Mucosa of gallbladder (tissue), 1 donor: ENCODE measurements around the gene TMEM255B. TPM values are rescaled to one million over a fixed set of nuclear protein-coding genes. Genes with fewer than 3 reads are reported as not detected.
"Not testable (repeated sequence)": the region's sequence is repeated elsewhere in the genome, so short reads cannot be mapped to it uniquely, and the experiment has no call there.

Experiments
- DNase-seq: peaks from one replicate; pipeline ENCODE4 v3.0.0-alpha.2; 2020; ENCODE audit warnings: low spot score
- total RNA-seq: library from RNA; stranded (reverse); gene quantifications from one replicate; pipeline ENCODE4 v1.2.1, GENCODE V29; 2021
- donor health status: DM: no; HTN: no; CAD: no.

The TMEM255B gene
- total RNA-seq, 1 donor from 2014 or later = 17.0 TPM

DNA sequence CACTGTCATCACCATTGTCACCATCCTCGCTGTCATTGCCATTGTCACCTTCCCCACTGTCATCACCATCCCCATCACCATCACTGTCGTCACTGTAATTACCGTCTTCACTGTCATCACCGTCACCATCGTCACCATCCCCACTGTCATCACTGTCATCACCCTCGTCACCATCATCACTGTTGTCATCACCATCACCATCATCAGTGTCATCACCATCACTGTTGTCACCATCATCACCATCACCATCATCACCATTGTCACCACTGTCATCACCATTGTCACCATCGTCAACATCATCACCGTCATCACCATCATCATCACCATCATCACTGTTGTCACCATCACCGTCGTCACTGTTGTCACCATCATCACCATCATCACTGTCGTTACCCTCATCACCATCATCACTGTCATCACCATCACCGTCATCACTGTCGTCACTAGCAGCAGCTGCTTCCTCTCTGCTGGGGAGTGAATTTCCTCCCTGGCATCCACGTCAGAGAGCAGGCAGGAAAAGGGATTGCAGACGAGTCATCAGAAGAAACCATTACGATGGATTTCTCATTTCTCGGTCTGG is 27.3 kb downstream of the TMEM255B start:
- no peak for DNase-seq

DNA sequence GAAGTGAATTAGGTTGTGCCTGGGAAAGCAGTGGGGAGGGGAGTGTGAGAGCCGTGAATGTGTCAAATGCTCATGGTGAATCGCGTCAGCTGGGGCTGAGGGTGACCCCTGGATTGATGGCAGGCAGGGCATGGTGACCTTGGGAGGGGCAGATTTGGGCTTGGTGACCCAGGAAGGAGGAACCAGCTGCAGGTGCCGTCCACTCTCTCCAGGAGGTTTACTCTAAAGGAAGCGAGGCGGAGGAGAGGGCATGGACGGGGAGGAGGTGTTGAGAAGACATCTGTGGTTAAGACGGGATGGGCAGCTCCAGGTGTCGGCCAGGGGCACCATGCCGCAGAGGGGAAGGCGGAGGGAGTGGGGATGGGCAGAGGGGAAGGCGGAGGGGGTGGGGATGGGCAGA is 28.7 kb downstream of the TMEM255B start:
- no peak for DNase-seq

DNA sequence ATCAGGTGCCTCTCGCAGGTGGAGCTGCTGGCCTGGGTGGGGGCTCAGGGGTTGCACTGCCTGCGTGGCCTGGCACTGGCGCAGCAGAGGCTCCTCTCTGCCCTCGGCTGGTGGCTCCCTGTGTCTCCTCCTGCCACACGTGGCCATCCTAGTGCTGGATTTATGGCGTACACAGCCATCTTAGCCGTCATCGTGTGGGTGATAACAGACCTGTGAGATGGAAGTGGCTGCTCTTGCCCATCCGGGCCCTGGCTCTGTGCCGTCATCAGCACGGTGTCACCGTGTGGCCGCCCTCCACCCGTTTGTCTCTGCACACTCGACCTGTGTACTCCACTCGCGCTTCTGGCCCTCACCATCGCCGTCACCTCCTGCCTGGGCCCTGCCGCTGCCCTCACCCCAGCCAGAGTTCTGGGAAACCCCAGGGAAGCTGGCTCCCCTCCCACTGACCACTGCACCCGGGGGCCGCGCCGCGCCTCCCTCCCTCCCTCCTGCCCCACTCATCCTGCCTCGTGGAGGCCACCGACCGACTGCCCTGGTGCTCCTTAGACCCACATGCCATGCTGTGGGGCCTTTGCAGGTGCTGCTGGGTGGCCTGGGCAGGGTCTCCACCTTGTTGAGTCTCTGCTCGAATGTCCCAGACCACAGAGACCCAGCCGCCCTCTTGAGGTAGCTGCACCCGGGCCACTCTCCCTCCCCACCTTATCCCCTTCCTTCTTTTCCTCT is 29.5 kb downstream of the TMEM255B start:
- no peak for DNase-seq

DNA sequence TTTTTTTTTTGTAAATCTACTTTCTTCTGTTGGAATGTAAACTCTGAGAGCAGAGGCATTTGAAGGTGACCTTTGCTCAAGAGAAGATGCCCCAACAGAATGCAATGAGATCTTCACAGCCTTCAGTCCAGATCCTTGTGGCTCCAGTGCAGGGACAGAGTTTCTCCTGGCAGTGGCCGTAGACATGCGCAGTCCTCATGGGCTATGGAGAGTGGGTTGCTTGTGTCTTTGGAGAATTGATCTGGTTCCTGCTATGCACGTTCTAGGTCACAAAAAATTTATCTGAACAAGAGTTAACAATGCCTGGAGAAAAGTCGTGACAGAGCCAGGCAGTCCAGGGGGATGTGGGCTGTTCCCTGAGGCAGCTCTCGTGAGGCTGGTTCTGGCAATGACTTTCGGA is 30.1 kb downstream of the TMEM255B start:
- DNase-seq = no peak

DNA sequence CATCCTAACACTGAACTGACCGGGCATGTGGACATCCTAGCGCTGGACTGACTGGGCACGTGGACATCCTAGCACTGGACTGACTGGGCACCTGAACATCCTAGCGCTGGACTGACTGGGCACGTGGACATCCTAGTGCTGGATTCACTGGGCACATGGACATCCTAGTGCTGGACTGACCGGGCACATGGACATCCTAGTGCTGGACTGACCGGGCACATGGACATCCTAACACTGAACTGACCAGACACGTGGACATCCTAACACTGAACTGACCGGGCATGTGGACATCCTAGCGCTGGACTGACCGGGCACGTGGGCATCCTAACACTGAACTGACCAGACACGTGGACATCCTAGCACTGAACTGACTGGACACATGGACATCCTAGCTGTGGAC is 30.9 kb downstream of the TMEM255B start:
- not testable (repeated sequence) for DNase-seq

DNA sequence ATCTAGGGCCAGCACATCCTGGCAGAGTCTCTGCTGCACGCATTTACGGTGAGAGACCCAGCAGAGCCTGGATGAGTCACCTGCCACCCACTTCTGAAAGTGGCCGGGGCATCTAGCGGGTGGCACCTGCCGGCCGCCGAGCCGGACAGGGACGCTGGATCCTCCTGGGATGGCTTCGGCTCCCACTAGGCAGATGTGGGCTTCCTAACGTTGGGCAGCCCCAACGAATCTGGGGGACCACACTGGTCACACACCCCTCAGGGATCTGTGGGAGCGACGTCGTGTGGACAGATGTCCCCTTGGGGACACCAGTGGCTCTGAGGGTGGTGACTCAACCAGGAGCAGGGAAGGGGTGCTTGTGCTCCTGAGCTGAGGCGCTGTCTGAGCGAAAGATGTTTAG is 32.2 kb downstream of the TMEM255B start:
- DNase-seq = no peak

DNA sequence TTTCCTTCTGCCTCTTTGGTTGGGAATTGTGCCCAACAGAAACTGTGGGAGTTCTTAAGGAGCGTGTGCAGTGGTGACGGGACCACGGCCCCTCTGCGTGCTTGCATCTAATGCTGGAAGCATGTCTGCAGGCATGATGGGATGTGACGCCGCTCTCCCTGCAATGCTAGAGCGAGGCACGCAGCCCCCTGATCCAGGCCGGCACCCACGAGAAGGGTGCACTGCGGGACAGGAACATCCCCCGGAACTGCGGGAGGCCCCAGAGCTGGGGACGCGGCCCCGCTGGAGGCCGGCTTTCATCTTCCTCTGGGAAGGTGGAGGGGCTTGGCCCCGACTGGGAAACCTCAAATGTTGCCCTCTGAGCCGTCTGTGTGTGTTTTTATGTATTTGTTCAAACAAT is 32.7 kb downstream of the TMEM255B start:
- DNase-seq = no peak

DNA sequence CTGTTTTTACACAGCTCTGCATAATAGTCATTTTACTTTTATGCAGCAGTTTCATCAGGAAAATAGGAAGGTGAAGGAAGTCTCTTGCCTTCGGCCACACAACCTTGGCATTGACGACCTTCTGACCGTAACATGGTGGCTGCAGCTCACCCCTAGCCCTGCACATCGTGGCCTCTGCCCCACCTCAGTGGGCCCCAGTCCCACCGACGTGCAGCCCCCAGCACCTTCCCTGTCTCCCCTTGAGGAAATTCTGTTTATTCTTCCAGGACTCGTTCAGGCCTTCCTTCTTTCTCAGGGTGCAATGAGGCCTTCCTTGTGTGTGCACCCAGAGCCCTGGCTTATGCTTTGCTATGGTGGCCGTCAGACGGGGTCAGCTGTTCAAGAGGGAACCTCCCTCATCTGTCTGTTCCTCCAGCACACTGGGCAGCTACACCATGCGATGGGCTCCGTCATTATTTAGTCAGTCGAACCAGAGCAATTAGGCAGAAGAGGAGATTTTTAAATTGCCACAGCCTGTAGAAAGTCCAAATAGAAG is 33.3 kb downstream of the TMEM255B start:
- no peak for DNase-seq

DNA sequence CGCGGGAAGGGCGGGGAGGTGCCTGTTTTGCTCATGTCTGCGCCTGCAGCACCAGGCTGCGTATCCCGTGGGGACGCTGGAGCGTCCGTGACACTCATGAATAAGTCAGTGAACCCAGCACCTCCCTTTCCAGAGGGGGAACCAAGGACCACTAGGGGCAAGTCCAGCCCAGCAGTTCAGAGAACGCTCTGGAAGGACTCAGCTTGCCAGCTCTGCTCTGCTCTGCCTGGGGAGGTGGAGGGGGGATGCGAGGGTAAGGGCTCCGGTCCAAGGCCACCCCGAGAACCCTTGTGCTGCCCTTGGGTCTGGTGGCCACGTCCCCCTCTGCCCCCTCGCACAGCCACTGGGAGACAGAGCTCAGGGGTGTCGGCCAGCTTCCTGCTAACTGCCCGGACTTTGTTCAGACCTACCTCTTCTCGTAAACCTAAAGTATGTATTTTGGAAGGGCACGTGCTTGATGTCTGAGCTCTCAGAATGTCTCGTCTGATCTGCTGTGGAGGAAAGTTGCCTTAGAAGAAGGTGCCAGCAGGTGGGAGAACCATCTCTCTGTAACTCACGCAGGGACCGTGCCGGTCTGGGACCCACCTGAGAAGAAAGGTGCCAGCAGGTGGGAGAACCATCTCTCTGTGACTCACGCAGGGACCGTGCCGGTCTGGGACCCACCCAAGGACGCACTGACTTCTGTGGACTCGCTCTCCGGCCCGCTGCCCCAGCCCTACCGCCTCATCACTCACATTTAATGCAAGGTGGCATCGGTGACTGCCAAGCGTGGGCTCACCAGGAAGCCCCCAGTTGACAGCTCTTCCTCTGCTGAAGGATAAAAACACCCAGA is 34.1 kb downstream of the TMEM255B start:
- DNase-seq = no peak

DNA sequence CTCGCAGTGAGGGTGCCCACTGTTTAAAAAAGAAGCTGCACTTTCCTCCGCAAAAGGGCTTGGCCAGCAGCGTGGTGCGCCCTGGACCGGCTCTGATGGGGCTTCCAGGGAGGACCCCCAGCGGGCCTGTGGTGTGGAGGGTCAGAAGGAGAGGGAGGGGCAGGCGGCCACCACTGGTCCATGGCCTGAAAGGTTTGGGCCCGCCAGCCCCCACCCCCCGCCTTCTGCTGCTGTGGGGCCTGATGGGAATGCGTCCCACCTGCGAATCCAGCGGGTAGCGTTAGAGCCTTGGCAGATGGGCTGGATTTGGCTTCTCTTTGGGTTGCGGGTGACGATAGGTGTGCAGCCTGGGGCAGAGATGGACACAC is 34.7 kb downstream of the TMEM255B start:
- no peak for DNase-seq

DNA sequence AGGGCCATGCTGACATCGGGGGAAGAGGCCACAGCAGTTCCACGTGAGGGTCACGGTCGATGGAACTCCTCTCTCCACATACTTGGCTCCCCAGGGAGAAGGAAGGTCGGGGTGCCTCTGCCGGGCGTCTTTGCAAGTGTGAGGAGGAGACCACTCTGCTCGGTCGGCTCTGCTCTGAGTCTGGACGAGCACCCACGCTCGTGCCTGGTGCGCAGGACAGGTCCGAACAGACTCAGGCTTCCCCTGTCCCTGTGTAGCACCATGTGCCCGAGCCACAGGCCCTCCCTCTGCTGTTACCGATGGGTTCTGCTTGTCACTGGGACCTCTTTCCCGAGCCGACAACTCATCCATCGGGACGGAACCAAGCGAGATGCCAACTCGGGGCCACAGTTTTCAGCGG is 35.1 kb downstream of the TMEM255B start:
- no peak for DNase-seq

DNA sequence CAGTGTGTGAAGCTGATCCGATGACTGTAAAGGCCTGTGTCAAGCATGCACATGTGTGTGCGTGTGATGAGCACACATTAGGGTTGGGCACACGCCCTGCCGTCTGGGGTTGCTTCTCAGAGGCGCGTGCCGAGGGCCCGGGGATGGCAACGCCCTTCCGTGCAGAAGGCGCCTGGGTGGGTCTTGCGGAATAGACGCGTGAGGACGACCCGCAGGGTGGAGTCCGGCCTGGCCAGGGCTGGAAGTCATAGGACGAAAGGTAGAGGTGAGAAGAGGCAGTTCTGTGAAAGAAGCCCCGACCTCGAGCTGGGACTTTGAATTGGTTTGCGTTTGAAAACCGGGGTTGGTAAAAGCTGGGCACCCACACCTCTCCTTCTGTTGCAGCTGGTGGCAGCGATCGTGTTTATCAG is 35.7 kb downstream of the TMEM255B start:
- DNase-seq = no peak

DNA sequence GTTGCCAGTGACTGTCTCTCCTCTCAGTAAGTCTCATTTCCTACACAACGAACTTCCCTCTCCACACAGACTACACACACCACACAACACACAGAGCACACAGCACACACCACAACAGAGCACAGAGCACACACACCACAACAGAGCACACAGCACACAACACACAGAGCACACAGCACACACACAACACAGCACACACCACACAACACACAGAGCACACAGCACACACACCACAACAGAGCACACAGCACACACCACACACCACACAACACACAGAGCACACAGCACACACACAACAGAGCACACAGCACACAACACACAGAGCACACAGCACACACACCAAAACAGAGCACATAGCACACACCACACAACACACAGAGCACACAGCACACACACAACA is 36.3 kb downstream of the TMEM255B start:
- DNase-seq = not testable (repeated sequence)

DNA sequence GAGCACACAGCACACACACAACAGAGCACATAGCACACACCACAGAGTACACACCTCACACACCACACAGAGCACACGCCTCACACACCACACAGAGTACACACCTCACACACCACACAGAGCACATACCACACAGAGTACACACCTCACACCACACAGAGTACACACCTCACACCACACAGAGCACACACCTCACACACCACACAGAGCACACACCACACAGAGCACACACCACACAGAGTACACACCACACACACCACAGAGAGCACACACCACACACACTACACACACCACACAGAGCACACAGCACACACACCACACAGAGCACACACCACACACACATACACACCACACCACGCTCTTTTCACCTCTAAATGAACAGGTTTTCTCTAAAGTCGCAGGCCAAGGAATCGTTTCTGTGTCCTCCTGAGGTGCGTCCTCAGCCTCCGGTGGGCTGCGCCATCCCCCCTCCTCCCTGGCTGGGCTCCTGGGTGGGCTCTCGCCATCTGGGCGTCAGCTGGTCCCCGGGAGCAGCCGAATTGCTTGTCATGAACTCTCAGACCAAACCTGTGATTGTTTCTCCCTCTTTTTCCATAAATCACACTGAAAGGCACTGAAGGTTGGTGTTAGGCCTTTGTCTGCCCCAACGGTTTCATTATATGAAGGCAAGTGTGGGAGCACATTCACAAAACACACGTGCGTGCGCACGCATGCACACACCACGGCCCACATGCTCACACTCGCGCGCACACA is 37.4 kb downstream of the TMEM255B start:
- no peak for DNase-seq

DNA sequence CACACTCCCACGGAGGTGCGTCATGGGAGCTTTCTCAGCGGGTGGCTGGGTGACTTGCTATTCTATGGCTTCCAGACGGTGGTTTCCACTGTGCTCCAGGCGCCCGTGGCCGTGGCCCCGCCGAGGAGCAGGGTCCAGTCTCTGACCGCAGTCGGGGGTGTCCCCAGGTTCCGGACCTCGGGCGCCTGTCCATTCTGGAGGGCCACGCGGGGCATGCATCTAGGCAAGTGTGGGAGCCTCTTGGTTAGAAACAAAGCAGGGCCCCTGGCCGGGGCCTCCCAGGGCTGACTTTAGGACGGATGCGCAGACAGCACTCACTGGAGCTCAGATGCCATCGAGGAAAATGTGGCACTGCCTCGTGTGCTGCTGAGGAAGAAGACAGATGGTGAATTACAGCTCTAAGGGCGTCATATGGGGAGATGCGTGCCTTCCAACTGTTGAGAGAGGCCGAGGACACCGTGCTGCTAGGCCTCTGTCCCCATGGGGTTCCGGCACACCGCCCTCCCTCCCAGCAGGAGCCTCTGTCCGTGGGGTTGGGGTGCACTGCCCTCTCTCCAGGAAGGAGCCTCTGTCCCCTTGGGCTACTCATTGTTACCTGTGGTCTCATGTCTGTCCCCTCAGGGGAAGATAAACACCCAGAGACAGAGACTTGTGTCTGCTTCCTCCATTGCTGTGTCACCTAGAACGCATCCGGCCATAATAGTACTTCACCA is 38.1 kb downstream of the TMEM255B start:
- no peak for DNase-seq

DNA sequence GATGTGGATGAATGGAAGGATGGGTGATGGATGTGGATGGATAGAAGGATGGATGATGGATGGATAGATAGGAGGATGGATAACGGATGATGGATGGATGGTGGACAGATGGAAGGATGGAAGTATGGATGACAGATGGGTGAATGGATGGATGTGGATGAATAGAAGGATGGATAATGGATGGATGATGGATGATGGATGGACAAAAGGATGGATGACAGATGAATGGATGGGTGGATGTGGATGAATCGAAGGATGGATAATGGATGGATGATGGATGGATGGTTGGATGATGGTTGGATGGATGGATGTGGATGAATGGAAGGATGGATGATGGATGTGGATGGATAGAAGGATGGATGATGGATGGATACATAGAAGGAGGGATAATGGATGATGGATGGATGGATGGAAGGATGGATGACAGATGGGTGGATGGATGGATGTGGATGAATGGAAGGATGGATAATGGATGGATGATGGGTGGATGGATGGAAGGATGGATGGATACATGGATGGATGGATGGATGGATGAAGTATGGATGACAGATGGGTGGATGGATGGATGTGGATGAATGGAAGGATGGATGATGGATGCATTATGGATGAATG is 39.3 kb downstream of the TMEM255B start:
- DNase-seq = no peak

DNA sequence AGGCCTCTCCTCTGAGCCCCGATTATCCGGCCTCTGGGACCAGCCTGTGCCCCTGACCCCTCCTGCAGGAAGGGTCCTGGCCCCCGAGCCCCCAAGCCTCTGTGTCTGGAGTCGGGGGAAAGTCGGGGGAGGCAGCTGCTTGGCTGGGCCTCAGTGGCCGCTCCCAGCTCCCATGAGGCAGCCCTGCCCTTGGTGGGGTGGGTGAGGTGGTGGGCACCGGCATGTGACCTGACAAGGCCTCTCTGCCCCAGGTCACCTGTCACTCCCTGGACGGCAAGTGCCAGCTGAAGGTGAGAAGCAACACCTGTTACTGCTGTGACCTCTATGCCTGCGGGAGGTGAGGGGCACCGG is 41.5 kb downstream of the TMEM255B start:
- no peak for DNase-seq

DNA sequence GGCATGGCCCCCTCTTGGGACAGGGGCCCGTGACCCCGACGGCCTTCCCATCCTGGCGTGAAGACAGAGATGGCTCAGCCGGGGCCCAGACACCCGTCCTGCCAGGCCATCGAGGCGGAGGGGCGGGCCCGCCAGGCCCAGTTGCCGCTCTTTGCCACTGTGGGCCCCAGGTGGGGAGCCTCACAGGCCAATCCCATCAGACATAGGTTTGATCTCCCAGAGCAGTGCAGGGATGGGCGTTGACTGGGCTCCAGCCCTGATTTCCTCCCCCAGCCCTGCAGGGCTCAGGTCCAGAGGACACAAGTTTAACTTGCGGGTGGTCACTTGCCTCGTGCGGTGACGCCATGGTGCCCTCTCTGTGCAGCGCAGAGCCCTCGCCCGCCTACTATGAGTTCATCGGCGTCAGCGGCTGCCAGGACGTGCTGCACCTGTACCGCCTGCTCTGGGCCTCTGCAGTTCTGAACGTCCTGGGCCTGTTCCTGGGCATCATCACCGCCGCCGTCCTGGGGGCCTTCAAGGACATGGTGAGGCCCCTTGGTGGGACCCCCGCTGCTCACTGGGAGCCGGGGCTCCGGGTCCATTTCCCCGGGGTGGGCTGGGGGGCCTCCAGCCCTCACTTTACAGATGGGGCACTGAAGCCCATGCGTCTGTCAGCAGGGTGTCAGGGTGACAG is 42.4 kb downstream of the TMEM255B start:
- no peak for DNase-seq

DNA sequence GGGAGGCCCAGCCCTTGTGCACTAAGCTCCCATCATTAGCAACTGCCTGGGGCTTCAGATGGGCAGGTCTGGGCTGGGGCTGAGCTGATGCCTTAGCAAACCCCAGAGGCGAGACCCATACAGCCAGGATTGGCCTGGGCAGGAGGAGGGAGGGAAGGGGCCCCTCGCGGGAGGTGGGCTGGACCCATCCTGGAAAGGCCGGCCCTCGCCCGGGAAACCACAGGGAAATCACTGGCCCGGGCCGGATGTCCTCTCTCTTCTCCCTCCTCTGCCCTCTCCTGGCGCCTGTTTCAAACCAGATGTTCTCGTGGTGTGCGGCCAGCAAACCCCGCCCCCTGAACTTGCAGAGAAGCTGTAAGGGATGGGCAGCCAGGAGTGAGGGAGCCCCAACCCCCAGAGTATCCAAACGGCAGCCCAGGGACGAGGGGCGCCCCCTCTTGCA is 43.1 kb downstream of the TMEM255B start:
- DNase-seq = peak; percentile 42

DNA sequence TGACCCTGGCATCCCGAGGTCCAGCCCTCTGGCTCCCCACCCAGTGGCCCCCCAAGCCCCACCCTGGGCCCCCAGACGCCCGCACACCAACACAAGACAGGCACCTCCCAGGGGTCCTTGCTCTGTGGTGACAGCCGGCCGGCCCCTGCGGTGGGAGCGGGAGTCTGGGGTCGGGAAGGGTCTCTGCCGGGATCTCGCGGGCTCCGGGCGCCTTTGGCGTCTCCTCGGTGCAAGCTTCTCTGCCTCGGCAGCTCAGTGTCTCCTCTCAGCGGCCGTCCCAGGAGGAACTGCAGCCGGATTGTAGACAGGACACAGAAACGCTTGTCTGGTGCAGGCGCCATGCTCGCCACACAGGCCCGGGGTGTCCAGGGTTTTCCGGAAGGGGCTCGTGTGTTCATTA is 43.7 kb downstream of the TMEM255B start:
- no peak for DNase-seq
